WTC11 (cell line): Measurements from ENCODE around the gene SVIL.

Experiments
- ARID4B ChIP-seq: sonication (generic); formaldehyde crosslinking; IDR thresholded peaks from 2 replicates; pipeline ENCODE4 v1.8.0; 2023; ENCODE audit warnings: missing genetic modification reagents, mild to moderate bottlenecking, borderline replicate concordance
- CREB1 ChIP-seq: sonication (generic); formaldehyde crosslinking; IDR thresholded peaks from 2 replicates; pipeline ENCODE4 v1.8.0; 2023; ENCODE audit warnings: mild to moderate bottlenecking, missing genetic modification reagents
- E2F5 ChIP-seq: sonication (generic); formaldehyde crosslinking; IDR thresholded peaks from 2 replicates; pipeline ENCODE4 v1.8.1; 2022; ENCODE audit warnings: mild to moderate bottlenecking, moderate library complexity, missing genetic modification reagents
- FOXK1 ChIP-seq: sonication (generic); formaldehyde crosslinking; IDR thresholded peaks from 2 replicates; pipeline ENCODE4 v1.8.0; 2022; ENCODE audit warnings: mild to moderate bottlenecking, moderate library complexity, missing genetic modification reagents
- FOXP1 ChIP-seq: sonication (generic); formaldehyde crosslinking; IDR thresholded peaks from 2 replicates; pipeline ENCODE4 v1.8.0; 2022; ENCODE audit warnings: missing genetic modification reagents, mild to moderate bottlenecking, moderate library complexity, borderline replicate concordance
- HMGXB4 ChIP-seq: sonication (generic); formaldehyde crosslinking; IDR thresholded peaks from 2 replicates; pipeline ENCODE4 v1.8.1; 2023; ENCODE audit warnings: mild to moderate bottlenecking, moderate library complexity, missing genetic modification reagents
- NR2C2 ChIP-seq: sonication (generic); formaldehyde crosslinking; IDR thresholded peaks from 2 replicates; pipeline ENCODE4 v1.8.0; 2022; ENCODE audit warnings: mild to moderate bottlenecking, missing genetic modification reagents
- SMAD3 ChIP-seq: sonication (generic); formaldehyde crosslinking; IDR thresholded peaks from 2 replicates; pipeline ENCODE4 v1.8.0; 2022; ENCODE audit warnings: missing genetic modification reagents, mild to moderate bottlenecking, borderline replicate concordance
- TEAD4 ChIP-seq: sonication (generic); formaldehyde crosslinking; IDR thresholded peaks from 2 replicates; pipeline ENCODE4 v1.8.0; 2022; ENCODE audit warnings: mild to moderate bottlenecking, missing genetic modification reagents
- ZNF416 ChIP-seq: fragments of 250-450 bp; sonication (Bioruptor Pico); IDR thresholded peaks from 2 replicates; pipeline ENCODE4 v1.9.0; 2021; ENCODE audit warnings: mild to moderate bottlenecking, inconsistent platforms
- TF ChIP-seq, protein P1 (sequence below): sonication (generic); formaldehyde crosslinking; IDR thresholded peaks from 2 replicates; pipeline ENCODE4 v1.8.0; 2022; ENCODE audit warnings: mild to moderate bottlenecking, missing genetic modification reagents
- TF ChIP-seq, protein P2 (sequence below): fragments of 200-600 bp; IDR thresholded peaks from 2 replicates; pipeline ENCODE4 v1.8.0; 2022; ENCODE audit warnings: antibody characterized with exemption
- TF ChIP-seq, protein P3 (sequence below): sonication (generic); formaldehyde crosslinking; conservative IDR thresholded peaks from 2 replicates; pipeline ENCODE4 v1.8.1; 2022; ENCODE audit warnings: mild to moderate bottlenecking, missing genetic modification reagents

DNA sequence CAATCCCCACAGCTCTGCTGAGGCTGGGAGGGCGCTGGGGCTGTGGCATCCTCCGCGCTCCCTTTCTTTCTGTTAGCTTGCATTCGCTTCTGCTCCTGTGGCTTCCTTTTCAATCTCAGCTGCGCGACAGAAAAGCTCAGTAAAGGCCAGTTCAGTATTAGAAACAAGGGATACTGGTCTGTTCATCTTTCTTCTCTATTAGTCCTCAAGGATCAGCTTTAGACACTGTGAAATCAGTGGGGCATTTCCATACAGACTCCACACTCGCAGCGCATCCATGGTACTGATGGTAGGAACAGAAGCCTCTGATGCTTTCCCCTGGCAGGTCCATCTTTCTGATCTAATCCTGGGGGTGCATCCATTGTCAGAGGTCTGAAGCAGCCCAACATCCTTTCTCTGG lies 182.2 kb downstream of the SVIL start:
- no peak for TF ChIP-seq E2F5 (CRISPR knock-in tag)
- TF ChIP-seq, protein P1, sequence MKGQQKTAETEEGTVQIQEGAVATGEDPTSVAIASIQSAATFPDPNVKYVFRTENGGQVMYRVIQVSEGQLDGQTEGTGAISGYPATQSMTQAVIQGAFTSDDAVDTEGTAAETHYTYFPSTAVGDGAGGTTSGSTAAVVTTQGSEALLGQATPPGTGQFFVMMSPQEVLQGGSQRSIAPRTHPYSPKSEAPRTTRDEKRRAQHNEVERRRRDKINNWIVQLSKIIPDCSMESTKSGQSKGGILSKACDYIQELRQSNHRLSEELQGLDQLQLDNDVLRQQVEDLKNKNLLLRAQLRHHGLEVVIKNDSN = no peak
- TF ChIP-seq HMGXB4 (CRISPR knock-in tag) = no peak
- TF ChIP-seq ZNF416 = no peak
- TF ChIP-seq, protein P2, sequence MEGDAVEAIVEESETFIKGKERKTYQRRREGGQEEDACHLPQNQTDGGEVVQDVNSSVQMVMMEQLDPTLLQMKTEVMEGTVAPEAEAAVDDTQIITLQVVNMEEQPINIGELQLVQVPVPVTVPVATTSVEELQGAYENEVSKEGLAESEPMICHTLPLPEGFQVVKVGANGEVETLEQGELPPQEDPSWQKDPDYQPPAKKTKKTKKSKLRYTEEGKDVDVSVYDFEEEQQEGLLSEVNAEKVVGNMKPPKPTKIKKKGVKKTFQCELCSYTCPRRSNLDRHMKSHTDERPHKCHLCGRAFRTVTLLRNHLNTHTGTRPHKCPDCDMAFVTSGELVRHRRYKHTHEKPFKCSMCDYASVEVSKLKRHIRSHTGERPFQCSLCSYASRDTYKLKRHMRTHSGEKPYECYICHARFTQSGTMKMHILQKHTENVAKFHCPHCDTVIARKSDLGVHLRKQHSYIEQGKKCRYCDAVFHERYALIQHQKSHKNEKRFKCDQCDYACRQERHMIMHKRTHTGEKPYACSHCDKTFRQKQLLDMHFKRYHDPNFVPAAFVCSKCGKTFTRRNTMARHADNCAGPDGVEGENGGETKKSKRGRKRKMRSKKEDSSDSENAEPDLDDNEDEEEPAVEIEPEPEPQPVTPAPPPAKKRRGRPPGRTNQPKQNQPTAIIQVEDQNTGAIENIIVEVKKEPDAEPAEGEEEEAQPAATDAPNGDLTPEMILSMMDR = no peak
- no peak for TF ChIP-seq FOXK1 (CRISPR knock-in tag)
- TF ChIP-seq NR2C2 = no peak
- TF ChIP-seq SMAD3 (CRISPR knock-in tag) = no peak
- no peak for TF ChIP-seq ARID4B (CRISPR knock-in tag)
- TF ChIP-seq, protein P3, sequence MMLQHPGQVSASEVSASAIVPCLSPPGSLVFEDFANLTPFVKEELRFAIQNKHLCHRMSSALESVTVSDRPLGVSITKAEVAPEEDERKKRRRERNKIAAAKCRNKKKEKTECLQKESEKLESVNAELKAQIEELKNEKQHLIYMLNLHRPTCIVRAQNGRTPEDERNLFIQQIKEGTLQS (CRISPR knock-in tag) = no peak
- no peak for TF ChIP-seq FOXP1 (CRISPR knock-in tag)
- no peak for TF ChIP-seq CREB1
- no peak for TF ChIP-seq TEAD4 (CRISPR knock-in tag)
